ENCODE results near the gene PROX2. TPM values are rescaled to one million over a fixed set of nuclear protein-coding genes. Genes with fewer than 3 reads are reported as not detected.
A peak's percentile ranks its signal among the peaks of the same experiment; 100 is the strongest.

The PROX2 gene
- total and polyA plus RNA-seq, 9 of the 15 experiments (the other 6 are each of a cell fraction or from before 2014, with no cell fraction given), result not detected

GRCh38 chr14:74886001-74886400 lies 10.1 kb upstream of the PROX2 start:
- Histone ChIP-seq H4K20me1 (replicated peaks; ENCODE audit: control insufficient read depth, insufficient read depth, low read length) (peaks cover 50% of the 10 kb centered on the region), H3K27me3 (ENCODE audit: control insufficient read depth in 2 of 2, insufficient read depth in 2 of 2, low read length in 2 of 2) (no peaks in the 10 kb centered on the region), H3K4me1 (replicated peaks in 1 of 2; ENCODE audit: control insufficient read depth in 2 of 2, insufficient read depth in 2 of 2, low read length in 2 of 2) (peaks cover 24 to 32% of the 10 kb centered on the region in 2 experiments), H3K36me3 (ENCODE audit: control insufficient read depth, insufficient read depth, low read length) (peaks cover 54% of the 10 kb centered on the region), H3K9me3 (replicated peaks; ENCODE audit: control insufficient read depth, insufficient read depth, low read depth, low read length) (no peaks in the 10 kb centered on the region), H2AFZ (ENCODE audit: low read depth, low read length) (no peak overlapping the region), H3K79me2 (ENCODE audit: control insufficient read depth, insufficient read depth, low read length) (peaks cover 64% of the 10 kb centered on the region), H3K4me2 (ENCODE audit: insufficient read depth, low read length) (no peak overlapping the region), H3K9ac (ENCODE audit: insufficient read depth in 1 of 2, low read depth in 2 of 2, low read length in 2 of 2) (no peak overlapping the region), H3K27ac (ENCODE audit: extremely low read depth, low read depth, low read length) (no peak overlapping the region), H3K9me1 (ENCODE audit: control insufficient read depth, insufficient read depth, low read length) (peaks cover 2% of the 10 kb centered on the region), H3K4me3 (no peak overlapping the region)
- BruUV-seq (replicated peaks), result no TSS peak
- ChIA-PET CTCF (ENCODE audit: low intra/inter-chr PET ratio) (no interaction called here), POLR2A (interaction anchor here (0.8 kb wide), 1 partner anchor 22 kb away, joined by 3 read pairs; no protein-coding TSS in a partner anchor)
- 93% methylated on average over 1 of the region's 3 CpGs for WGBS (ENCODE audit: insufficient coverage, low coverage, missing lambda C conversion rate)
- intact Hi-C loops (cut with micrococcal nuclease), result no loop called here
- no peak for TF ChIP-seq TSHZ1 (CRISPR knock-in tag; IDR thresholded peaks at IDR 0.05)
- TF ChIP-seq YY1 (IDR thresholded peaks at IDR 0.05; ENCODE audit: borderline replicate concordance in 1 of 3, control insufficient read depth in 1 of 3, extremely low read depth in 1 of 3, insufficient read depth in 3 of 3, insufficient read length in 1 of 3, insufficient replicate concordance in 2 of 3, low read depth in 1 of 3, low read length in 2 of 3), result no peak
- no peak for TF ChIP-seq ZKSCAN3 (CRISPR knock-in tag; IDR thresholded peaks at IDR 0.05)
- TF ChIP-seq ATF6 (CRISPR knock-in tag; IDR thresholded peaks at IDR 0.05), result no peak
- no peak for TF ChIP-seq ZFP36 (IDR thresholded peaks at IDR 0.05; ENCODE audit: low read depth, low read length, partially characterized antibody)
- TF ChIP-seq CEBPB (tag; IDR thresholded peaks at IDR 0.05), result peak; percentile 15; the same call in 1 of the 2 replicates
- TF ChIP-seq HMBOX1 (IDR thresholded peaks at IDR 0.05), result peak; percentile 21; the same call in 1 of the 2 replicates
- no peak for TF ChIP-seq JUN (IDR thresholded peaks at IDR 0.05; ENCODE audit: borderline replicate concordance, low read depth, low read length)
- no peak for TF ChIP-seq JUN (CRISPR knock-in tag; IDR thresholded peaks at IDR 0.05; ENCODE audit: borderline replicate concordance)
- TF ChIP-seq THAP12 (CRISPR knock-in tag; IDR thresholded peaks at IDR 0.05), result no peak
- no peak for TF ChIP-seq ZNF695 (CRISPR knock-in tag; IDR thresholded peaks at IDR 0.05)
- TF ChIP-seq ZNF347 (CRISPR knock-in tag; IDR thresholded peaks at IDR 0.05; ENCODE audit: low read depth), result no peak
- DNase-seq (ENCODE audit: extremely low read depth in 1 of 4, low spot score in 3 of 4), result no peak
- in situ Hi-C loops (cut with MboI), result no loop called here
- no peak for ATAC-seq
- no peak for FAIRE-seq
